ENCODE data around the gene RAPGEF5.

RAPGEF5 gene

GRCh38 chr7:22207724-22208225, 149.2 kb downstream of the RAPGEF5 start:
- Histone ChIP-seq H3K9ac (ENCODE audit: low read length) (no peak overlapping the region), H3K4me3 (ENCODE audit: low read length) (no peak overlapping the region), H3K27me3 (replicated peaks; ENCODE audit: insufficient read depth, low read length) (no peaks in the 10 kb centered on the region), H3K9me3 (replicated peaks; ENCODE audit: insufficient read depth, low read length) (no peaks in the 10 kb centered on the region), H3K79me2 (ENCODE audit: low read length) (no peaks in the 10 kb centered on the region), H3K27ac (ENCODE audit: low read length) (no peak overlapping the region), H2AFZ (ENCODE audit: low read length) (no peak overlapping the region), H3K36me3 (replicated peaks; ENCODE audit: insufficient read depth, low read length) (no peaks in the 10 kb centered on the region), H3F3A (ENCODE audit: insufficient read depth, low read length) (no peaks in the 10 kb centered on the region), H3K4me1 (ENCODE audit: low read length) (no peaks in the 10 kb centered on the region), H3K4me2 (ENCODE audit: low read depth, low read length) (no peak overlapping the region), H4K20me1 (ENCODE audit: insufficient read depth, low read length) (no peaks in the 10 kb centered on the region), H3K9me2 (replicated peaks; ENCODE audit: insufficient read depth, low read length) (no peaks in the 10 kb centered on the region)
- no peak for DNase-seq
- TF ChIP-seq CTCF (IDR thresholded peaks at IDR 0.05; ENCODE audit: low read length) (no peak), EZH2 (optimal IDR thresholded peaks at IDR 0.05; ENCODE audit: low read depth, low read length) (no peak), EZH2phosphoT487 (IDR thresholded peaks at IDR 0.05; ENCODE audit: low read length) (no peak)

- H3K36me3 ChIP-seq (replicated peaks; ENCODE audit: insufficient read depth, low read length) = no peaks in the 10 kb centered on the region
These were observed 151.3 kb downstream of the RAPGEF5 start for GRCh38 chr7:22205631-22206030.

GRCh38 chr7:22204312-22204711, 152.6 kb downstream of the RAPGEF5 start:
- DNase-seq = no peak
- Histone ChIP-seq H3K4me1 (ENCODE audit: low read length) (peaks cover 12% of the 10 kb centered on the region), H3K4me2 (ENCODE audit: low read depth, low read length) (no peak overlapping the region), H3F3A (ENCODE audit: insufficient read depth, low read length) (no peaks in the 10 kb centered on the region), H3K4me3 (ENCODE audit: low read length) (no peak overlapping the region), H3K9me2 (replicated peaks; ENCODE audit: insufficient read depth, low read length) (no peaks in the 10 kb centered on the region), H3K9ac (ENCODE audit: low read length) (no peak overlapping the region), H3K36me3 (replicated peaks; ENCODE audit: insufficient read depth, low read length) (no peaks in the 10 kb centered on the region), H3K27ac (ENCODE audit: low read length) (no peak overlapping the region), H4K20me1 (ENCODE audit: insufficient read depth, low read length) (no peaks in the 10 kb centered on the region), H3K27me3 (replicated peaks; ENCODE audit: insufficient read depth, low read length) (no peaks in the 10 kb centered on the region), H3K79me2 (ENCODE audit: low read length) (no peaks in the 10 kb centered on the region), H3K9me3 (replicated peaks; ENCODE audit: insufficient read depth, low read length) (no peaks in the 10 kb centered on the region), H2AFZ (ENCODE audit: low read length) (no peak overlapping the region)
- TF ChIP-seq EZH2phosphoT487 (IDR thresholded peaks at IDR 0.05; ENCODE audit: low read length) = no peak

More at GRCh38 chr7:22205631-22206030, 151.3 kb downstream of the RAPGEF5 start:
- TF ChIP-seq EZH2phosphoT487 (IDR thresholded peaks at IDR 0.05; ENCODE audit: low read length) = no peak
- no peak for TF ChIP-seq CTCF (IDR thresholded peaks at IDR 0.05; ENCODE audit: low read length)
- no peak for TF ChIP-seq EZH2 (optimal IDR thresholded peaks at IDR 0.05; ENCODE audit: low read depth, low read length)
- Histone ChIP-seq H3K27ac (ENCODE audit: low read length) (no peak overlapping the region), H2AFZ (ENCODE audit: low read length) (no peak overlapping the region), H3K4me1 (ENCODE audit: low read length) (peaks cover 11% of the 10 kb centered on the region), H3K4me3 (ENCODE audit: low read length) (no peak overlapping the region), H3K9me3 (replicated peaks; ENCODE audit: insufficient read depth, low read length) (no peaks in the 10 kb centered on the region), H3K9ac (ENCODE audit: low read length) (no peak overlapping the region), H4K20me1 (ENCODE audit: insufficient read depth, low read length) (no peaks in the 10 kb centered on the region), H3K4me2 (ENCODE audit: low read depth, low read length) (no peak overlapping the region), H3K79me2 (ENCODE audit: low read length) (no peaks in the 10 kb centered on the region), H3F3A (ENCODE audit: insufficient read depth, low read length) (no peaks in the 10 kb centered on the region), H3K9me2 (replicated peaks; ENCODE audit: insufficient read depth, low read length) (no peaks in the 10 kb centered on the region), H3K27me3 (replicated peaks; ENCODE audit: insufficient read depth, low read length) (no peaks in the 10 kb centered on the region)
- DNase-seq = no peak

- H4K20me1 ChIP-seq (ENCODE audit: insufficient read depth, low read length) = no peaks in the 10 kb centered on the region
- TF ChIP-seq CTCF (IDR thresholded peaks at IDR 0.05; ENCODE audit: low read length) (no peak), EZH2 (optimal IDR thresholded peaks at IDR 0.05; ENCODE audit: low read depth, low read length) (no peak), EZH2phosphoT487 (IDR thresholded peaks at IDR 0.05; ENCODE audit: low read length) (no peak)
- no peak overlapping the region for H3K4me3 ChIP-seq (ENCODE audit: low read length)
- H3K4me1 ChIP-seq (ENCODE audit: low read length) = peaks cover 12% of the 10 kb centered on the region
- no peak overlapping the region for H3K4me2 ChIP-seq (ENCODE audit: low read depth, low read length)
- DNase-seq = no peak
- no peak overlapping the region for H3K9ac ChIP-seq (ENCODE audit: low read length)
- H3K9me3 ChIP-seq (replicated peaks; ENCODE audit: insufficient read depth, low read length) = no peaks in the 10 kb centered on the region
- H3K9me2 ChIP-seq (replicated peaks; ENCODE audit: insufficient read depth, low read length) = no peaks in the 10 kb centered on the region
- H3K27me3 ChIP-seq (replicated peaks; ENCODE audit: insufficient read depth, low read length) = no peaks in the 10 kb centered on the region
- H3F3A ChIP-seq (ENCODE audit: insufficient read depth, low read length) = no peaks in the 10 kb centered on the region
- no peaks in the 10 kb centered on the region for H3K36me3 ChIP-seq (replicated peaks; ENCODE audit: insufficient read depth, low read length)
- H2AFZ ChIP-seq (ENCODE audit: low read length) = no peak overlapping the region
- H3K27ac ChIP-seq (ENCODE audit: low read length) = no peak overlapping the region
- H3K79me2 ChIP-seq (ENCODE audit: low read length) = no peaks in the 10 kb centered on the region
These were observed 154.8 kb downstream of the RAPGEF5 start for GRCh38 chr7:22202141-22202540.
